ENCODE data around the gene SWT1.
A peak's percentile ranks its signal among the peaks of the same experiment; 100 is the strongest.
"Not testable (repeated sequence)": the region's sequence is repeated elsewhere in the genome, so short reads cannot be mapped to it uniquely, and the experiment has no call there.

The SWT1 gene

GRCh38 chr1:185193756-185194155 lies 36.8 kb downstream of the SWT1 start:
- no peak for DNase-seq

GRCh38 chr1:185198712-185199111 lies 41.7 kb downstream of the SWT1 start:
- not testable (repeated sequence) for DNase-seq

- DNase-seq, result no peak
Measured at GRCh38 chr1:185200889-185201288, 43.9 kb downstream of the SWT1 start.

GRCh38 chr1:185207170-185207569 lies 50.2 kb downstream of the SWT1 start:
- DNase-seq, result no peak

- DNase-seq, result no peak
Measured at GRCh38 chr1:185207980-185208602, 51.1 kb downstream of the SWT1 start.

GRCh38 chr1:185208626-185209180 lies 51.7 kb downstream of the SWT1 start:
- DNase-seq, result no peak

GRCh38 chr1:185209357-185209756 lies 52.4 kb downstream of the SWT1 start:
- DNase-seq, result not testable (repeated sequence)

- DNase-seq, result no peak
Measured at GRCh38 chr1:185213091-185213490, 56.1 kb downstream of the SWT1 start.

GRCh38 chr1:185215911-185216310 lies 58.9 kb downstream of the SWT1 start:
- DNase-seq, result no peak

- no peak for DNase-seq
Measured at GRCh38 chr1:185224132-185224531, 67.2 kb downstream of the SWT1 start.

GRCh38 chr1:185227161-185227560 lies 70.2 kb downstream of the SWT1 start:
- DNase-seq, result no peak

GRCh38 chr1:185228979-185229378 lies 72.0 kb downstream of the SWT1 start:
- no peak for DNase-seq

GRCh38 chr1:185229981-185230380 lies 73.0 kb downstream of the SWT1 start:
- no peak for DNase-seq

- no peak for DNase-seq
Measured at GRCh38 chr1:185232874-185233273, 75.9 kb downstream of the SWT1 start.

GRCh38 chr1:185234183-185234582 lies 77.2 kb downstream of the SWT1 start:
- DNase-seq, result not testable (repeated sequence)

- DNase-seq, result not testable (repeated sequence)
Measured at GRCh38 chr1:185237176-185237575, 80.2 kb downstream of the SWT1 start.

GRCh38 chr1:185237661-185238060 lies 80.7 kb downstream of the SWT1 start:
- DNase-seq, result no peak

GRCh38 chr1:185238447-185238846 lies 81.5 kb downstream of the SWT1 start:
- no peak for DNase-seq

- DNase-seq, result no peak
Measured at GRCh38 chr1:185239861-185240260, 82.9 kb downstream of the SWT1 start.

GRCh38 chr1:185241127-185241526 lies 84.2 kb downstream of the SWT1 start:
- DNase-seq, result peak; percentile 25

GRCh38 chr1:185244015-185244747 lies 87.2 kb downstream of the SWT1 start:
- DNase-seq, result no peak

- DNase-seq, result no peak
Measured at GRCh38 chr1:185245466-185245865, 88.5 kb downstream of the SWT1 start.

GRCh38 chr1:185249563-185249962 lies 92.6 kb downstream of the SWT1 start:
- no peak for DNase-seq

- peak; percentile 56 for DNase-seq
Measured at GRCh38 chr1:185250063-185250462, 93.1 kb downstream of the SWT1 start.
